WTC11 (cell line): Measurements from ENCODE around the gene GPC1.

ENCODE experiments used
- ATF2 ChIP-seq: sonication (generic); formaldehyde crosslinking; IDR thresholded peaks from 2 replicates; pipeline ENCODE4 v1.8.1; 2022; ENCODE audit warnings: low read depth, missing genetic modification reagents, borderline replicate concordance
- ATF3 ChIP-seq: sonication (generic); formaldehyde crosslinking; conservative IDR thresholded peaks from 2 replicates; pipeline ENCODE4 v1.8.1; 2022; ENCODE audit warnings: mild to moderate bottlenecking, missing genetic modification reagents
- CREM ChIP-seq: sonication (generic); formaldehyde crosslinking; IDR thresholded peaks from 2 replicates; pipeline ENCODE4 v1.8.1; 2022; ENCODE audit warnings: mild to moderate bottlenecking, missing genetic modification reagents, moderate library complexity
- CTCF ChIP-seq: fragments of 200-600 bp; IDR thresholded peaks from 2 replicates; pipeline ENCODE4 v1.8.0; 2022; ENCODE audit warnings: antibody characterized with exemption
- ESRRA ChIP-seq: sonication (generic); formaldehyde crosslinking; IDR thresholded peaks from 2 replicates; pipeline ENCODE4 v1.8.1; 2022; ENCODE audit warnings: mild to moderate bottlenecking, missing genetic modification reagents, borderline replicate concordance

- TF ChIP-seq CTCF (no peak), ATF3 (CRISPR knock-in tag) (no peak), ESRRA (CRISPR knock-in tag) (no peak), CREM (CRISPR knock-in tag) (no peak), ATF2 (CRISPR knock-in tag) (no peak)
Measured at GRCh38 chr2:240429341-240429871, 6.1 kb upstream of the GPC1 start.
